ENCODE measurements around the gene KIAA1671. TPM values are rescaled to one million over a fixed set of nuclear protein-coding genes. Genes with fewer than 3 reads are reported as not detected.

Gene KIAA1671
- total and polyA plus RNA-seq, 7 donors: 6.3 to 34.2 (median 10.2) TPM

DNA sequence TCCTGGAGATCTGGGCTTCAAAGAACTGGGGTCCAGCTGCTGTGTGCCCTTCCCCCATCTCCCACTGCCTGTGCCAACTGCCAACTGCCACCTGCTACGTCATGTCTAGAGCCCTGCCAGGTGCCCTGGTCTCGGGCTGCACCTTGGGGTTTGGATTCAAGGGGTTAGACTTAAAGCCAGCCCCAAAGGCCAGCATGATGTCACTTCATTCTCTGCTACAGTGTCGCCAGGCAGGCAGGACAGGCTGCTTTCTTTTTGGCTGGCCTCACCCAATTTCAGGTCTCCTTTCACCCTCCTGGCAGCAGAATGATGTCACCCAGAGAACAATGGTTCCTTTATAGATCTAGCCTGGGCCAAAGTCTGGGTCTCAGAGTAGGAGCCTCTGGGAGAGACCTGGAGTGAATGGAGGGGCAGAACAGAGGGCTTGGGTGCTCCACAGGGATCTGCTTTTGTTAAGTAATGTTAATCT is 167.6 kb downstream of the KIAA1671 start:
- intact Hi-C loops (cut with DNase I): no loop called here
- H3K27ac ChIP-seq: peak overlapping the region; percentile 21 to 55 (median 52)
- H3K4me1 ChIP-seq: peaks cover 0 to 6% (median 0%) of the 10 kb centered on the region in 4 donors
- DNase-seq: no peak
- H3K4me3 ChIP-seq: no peak overlapping the region
- 12 to 44% methylated on average over 3 of the region's 3 CpGs for WGBS, 2 donors
- H3K9me3 ChIP-seq: peaks cover 0 to 3% (median 1%) of the 10 kb centered on the region in 4 donors
- TF ChIP-seq POLR2AphosphoS5 (IDR thresholded peaks at IDR 0.05): no peak
- TF ChIP-seq, protein P1, sequence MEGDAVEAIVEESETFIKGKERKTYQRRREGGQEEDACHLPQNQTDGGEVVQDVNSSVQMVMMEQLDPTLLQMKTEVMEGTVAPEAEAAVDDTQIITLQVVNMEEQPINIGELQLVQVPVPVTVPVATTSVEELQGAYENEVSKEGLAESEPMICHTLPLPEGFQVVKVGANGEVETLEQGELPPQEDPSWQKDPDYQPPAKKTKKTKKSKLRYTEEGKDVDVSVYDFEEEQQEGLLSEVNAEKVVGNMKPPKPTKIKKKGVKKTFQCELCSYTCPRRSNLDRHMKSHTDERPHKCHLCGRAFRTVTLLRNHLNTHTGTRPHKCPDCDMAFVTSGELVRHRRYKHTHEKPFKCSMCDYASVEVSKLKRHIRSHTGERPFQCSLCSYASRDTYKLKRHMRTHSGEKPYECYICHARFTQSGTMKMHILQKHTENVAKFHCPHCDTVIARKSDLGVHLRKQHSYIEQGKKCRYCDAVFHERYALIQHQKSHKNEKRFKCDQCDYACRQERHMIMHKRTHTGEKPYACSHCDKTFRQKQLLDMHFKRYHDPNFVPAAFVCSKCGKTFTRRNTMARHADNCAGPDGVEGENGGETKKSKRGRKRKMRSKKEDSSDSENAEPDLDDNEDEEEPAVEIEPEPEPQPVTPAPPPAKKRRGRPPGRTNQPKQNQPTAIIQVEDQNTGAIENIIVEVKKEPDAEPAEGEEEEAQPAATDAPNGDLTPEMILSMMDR (IDR thresholded peaks at IDR 0.05): no peak
- no peak for TF ChIP-seq POLR2A (IDR thresholded peaks at IDR 0.05)
- no peak for TF ChIP-seq EP300 (IDR thresholded peaks at IDR 0.05)
- peaks cover 0 to 6% (median 0%) of the 10 kb centered on the region in 4 donors for H3K36me3 ChIP-seq
- H3K27me3 ChIP-seq: no peaks in the 10 kb centered on the region

DNA sequence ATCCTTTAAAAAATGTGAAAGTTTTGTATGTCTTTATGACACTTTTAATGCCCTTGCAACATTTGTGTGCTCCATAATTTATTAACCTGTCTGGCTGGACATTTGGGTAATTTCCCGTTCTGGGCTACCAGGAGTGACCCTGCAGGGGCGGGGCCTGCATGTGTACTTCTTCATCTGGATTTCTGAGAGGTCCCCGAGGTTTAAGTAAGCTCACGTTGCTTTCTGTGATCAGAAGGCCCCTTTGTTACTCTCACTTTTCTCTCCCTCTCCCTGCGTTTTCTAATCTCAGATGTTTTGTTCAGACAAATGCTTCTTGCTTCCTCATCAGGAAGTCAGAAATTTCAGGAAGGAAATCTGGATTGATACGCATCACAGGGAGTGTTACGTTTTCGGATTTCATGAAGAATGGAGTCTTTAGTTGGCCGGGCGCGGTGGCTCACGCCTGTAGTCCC is 168.3 kb downstream of the KIAA1671 start:
- Histone ChIP-seq H3K9me3 (peaks cover 0 to 3% (median 1%) of the 10 kb centered on the region in 4 donors), H3K36me3 (peaks cover 0 to 6% (median 0%) of the 10 kb centered on the region in 4 donors), H3K27ac (peak overlapping the region; percentile 1 to 55 (median 52)), H3K27me3 (no peaks in the 10 kb centered on the region), H3K4me1 (peaks cover 0 to 6% (median 0%) of the 10 kb centered on the region in 4 donors), H3K4me3 (no peak overlapping the region)
- TF ChIP-seq, protein P1 (IDR thresholded peaks at IDR 0.05): no peak
- TF ChIP-seq EP300 (IDR thresholded peaks at IDR 0.05) (no peak), POLR2AphosphoS5 (IDR thresholded peaks at IDR 0.05) (no peak), POLR2A (IDR thresholded peaks at IDR 0.05) (no peak)
- 13 to 34% methylated on average over 12 of the region's 12 CpGs for WGBS, 2 donors
- intact Hi-C loops (cut with DNase I): no loop called here
- DNase-seq: no peak

DNA sequence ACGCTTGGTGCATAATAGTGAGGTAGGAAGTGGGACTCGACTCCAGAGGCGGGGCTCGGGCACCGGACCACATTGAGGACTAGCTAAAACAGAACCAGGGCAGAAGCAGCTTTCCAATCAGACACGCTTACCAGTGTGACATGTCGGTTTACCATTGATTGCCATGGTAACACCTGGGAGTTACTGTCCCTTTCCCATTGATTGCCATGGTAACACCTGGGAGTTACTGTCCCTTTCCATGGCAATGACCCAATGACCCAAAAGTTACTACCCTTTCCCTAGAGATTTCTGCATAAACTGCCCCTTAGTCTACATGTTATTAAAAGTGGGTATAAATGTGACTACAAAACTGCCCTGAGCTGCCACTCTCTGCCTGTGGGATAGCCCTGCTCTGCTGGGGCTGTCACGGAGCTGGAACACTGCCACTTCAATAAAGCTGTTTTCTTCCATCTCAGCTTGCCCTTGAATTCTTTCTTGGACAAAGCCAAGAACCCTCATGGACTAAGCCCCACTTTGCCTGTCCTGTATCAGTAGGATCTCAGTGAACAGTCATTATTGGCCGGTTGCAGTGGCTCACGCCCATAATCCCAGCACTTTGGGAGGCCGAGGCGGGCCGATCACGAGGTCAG is 169.7 kb downstream of the KIAA1671 start:
- Histone ChIP-seq H3K36me3 (peaks cover 0 to 6% (median 0%) of the 10 kb centered on the region in 4 donors), H3K4me3 (no peak overlapping the region), H3K27ac (no peak overlapping the region), H3K9me3 (peaks cover 0 to 3% (median 1%) of the 10 kb centered on the region in 4 donors), H3K27me3 (no peaks in the 10 kb centered on the region), H3K4me1 (peaks cover 0 to 6% (median 0%) of the 10 kb centered on the region in 4 donors)
- intact Hi-C loops (cut with DNase I): no loop called here
- no peak for DNase-seq
- 89 to 93% methylated on average over 14 of the region's 14 CpGs for WGBS, 2 donors
- TF ChIP-seq, protein P1 (IDR thresholded peaks at IDR 0.05): no peak
- no peak for TF ChIP-seq POLR2A (IDR thresholded peaks at IDR 0.05)
- no peak for TF ChIP-seq POLR2AphosphoS5 (IDR thresholded peaks at IDR 0.05)
- no peak for TF ChIP-seq EP300 (IDR thresholded peaks at IDR 0.05)

DNA sequence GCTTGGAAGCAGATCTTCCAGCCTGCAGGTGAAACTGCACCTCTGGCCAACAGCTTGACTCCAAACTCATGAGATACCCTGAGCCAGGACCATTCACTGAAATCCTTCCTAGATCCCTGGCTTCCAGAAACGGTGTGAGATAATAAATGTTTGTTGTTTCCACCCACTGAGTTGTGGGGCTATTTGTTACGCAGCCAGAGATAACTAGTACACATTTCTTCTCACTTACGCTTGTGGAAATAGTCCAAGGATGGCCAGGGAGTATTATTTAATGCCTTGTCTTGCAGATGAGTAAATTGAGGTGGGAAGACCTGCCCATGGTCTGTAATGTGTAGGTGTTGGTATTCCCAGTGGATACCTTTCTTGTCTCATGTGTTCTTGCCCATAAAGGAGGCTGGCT is 171.2 kb downstream of the KIAA1671 start:
- Histone ChIP-seq H3K27me3 (no peaks in the 10 kb centered on the region), H3K27ac (no peak overlapping the region), H3K4me3 (no peak overlapping the region), H3K36me3 (peaks cover 0 to 6% (median 0%) of the 10 kb centered on the region in 4 donors), H3K9me3 (peaks cover 0 to 3% (median 1%) of the 10 kb centered on the region in 4 donors), H3K4me1 (peaks cover 0 to 6% (median 0%) of the 10 kb centered on the region in 4 donors)
- 91 to 93% methylated on average over 3 of the region's 3 CpGs for WGBS, 2 donors
- intact Hi-C loops (cut with DNase I): no loop called here
- no peak for DNase-seq
- TF ChIP-seq POLR2A (IDR thresholded peaks at IDR 0.05) (no peak), EP300 (IDR thresholded peaks at IDR 0.05) (no peak), POLR2AphosphoS5 (IDR thresholded peaks at IDR 0.05) (no peak)
- TF ChIP-seq, protein P1 (IDR thresholded peaks at IDR 0.05): no peak
